ENCODE results near the gene MSN. TPM values are rescaled to one million over a fixed set of nuclear protein-coding genes. Genes with fewer than 3 reads are reported as not detected.

MSN gene
- total and polyA plus RNA-seq, 2 experiments from 2014 or later, result 73.0 to 73.5 TPM

GRCh38 chrX:65637335-65637734 lies 30.1 kb upstream of the MSN start:
- Histone ChIP-seq H3K4me1 (ENCODE audit: insufficient read depth) (no peaks in the 10 kb centered on the region), H3K4me2 (no peak overlapping the region), H2AFZ (no peak overlapping the region), H3K36me3 (replicated peaks; ENCODE audit: insufficient read depth, low read depth) (no peaks in the 10 kb centered on the region), H3K9me3 (ENCODE audit: low read depth) (no peaks in the 10 kb centered on the region), H3K4me3 (no peak overlapping the region), H3K27me3 (no peaks in the 10 kb centered on the region), H3K9me2 (replicated peaks; ENCODE audit: insufficient read depth) (no peaks in the 10 kb centered on the region), H4K20me1 (ENCODE audit: insufficient read depth, poor library complexity, severe bottlenecking) (no peaks in the 10 kb centered on the region), H3K27ac (no peak overlapping the region), H3K79me2 (no peaks in the 10 kb centered on the region)
- 100% methylated on average over 4 of the region's 5 CpGs for WGBS (ENCODE audit: low lambda C conversion rate, missing lambda C conversion rate)
- DNase-seq (ENCODE audit: low spot score), result no peak
- TF ChIP-seq CTCF (IDR thresholded peaks at IDR 0.05; ENCODE audit: poor library complexity) (no peak), EZH2 (IDR thresholded peaks at IDR 0.05; ENCODE audit: borderline replicate concordance) (no peak), EZH2phosphoT487 (IDR thresholded peaks at IDR 0.05; ENCODE audit: low read depth, severe bottlenecking, unreplicated experiment) (no peak)

- no peak overlapping the region for H2AFZ ChIP-seq
- no peak overlapping the region for H3K4me3 ChIP-seq
- no peak overlapping the region for H3K4me2 ChIP-seq
- DNase-seq (ENCODE audit: low spot score), result no peak
- H3K79me2 ChIP-seq, result no peaks in the 10 kb centered on the region
- no peaks in the 10 kb centered on the region for H3K9me2 ChIP-seq (replicated peaks; ENCODE audit: insufficient read depth)
- no peaks in the 10 kb centered on the region for H3K4me1 ChIP-seq (ENCODE audit: insufficient read depth)
- 34% methylated on average over 3 of the region's 3 CpGs for WGBS (ENCODE audit: low lambda C conversion rate, missing lambda C conversion rate)
- H3K27me3 ChIP-seq, result no peaks in the 10 kb centered on the region
- TF ChIP-seq CTCF (IDR thresholded peaks at IDR 0.05; ENCODE audit: poor library complexity) (no peak), EZH2 (IDR thresholded peaks at IDR 0.05; ENCODE audit: borderline replicate concordance) (no peak), EZH2phosphoT487 (IDR thresholded peaks at IDR 0.05; ENCODE audit: low read depth, severe bottlenecking, unreplicated experiment) (no peak)
- H3K9me3 ChIP-seq (ENCODE audit: low read depth), result no peaks in the 10 kb centered on the region
- H3K27ac ChIP-seq, result no peak overlapping the region
- no peaks in the 10 kb centered on the region for H3K36me3 ChIP-seq (replicated peaks; ENCODE audit: insufficient read depth, low read depth)
- H4K20me1 ChIP-seq (ENCODE audit: insufficient read depth, poor library complexity, severe bottlenecking), result no peaks in the 10 kb centered on the region
Observed at GRCh38 chrX:65642914-65643491, 24.5 kb upstream of the MSN start.

- TF ChIP-seq EZH2phosphoT487 (IDR thresholded peaks at IDR 0.05; ENCODE audit: low read depth, severe bottlenecking, unreplicated experiment), result no peak
- no peak for TF ChIP-seq CTCF (IDR thresholded peaks at IDR 0.05; ENCODE audit: poor library complexity)
- no peak for TF ChIP-seq EZH2 (IDR thresholded peaks at IDR 0.05; ENCODE audit: borderline replicate concordance)
- H3K27me3 ChIP-seq, result no peaks in the 10 kb centered on the region
- H3K4me2 ChIP-seq, result no peak overlapping the region
- no peaks in the 10 kb centered on the region for H3K36me3 ChIP-seq (replicated peaks; ENCODE audit: insufficient read depth, low read depth)
- H3K79me2 ChIP-seq, result no peaks in the 10 kb centered on the region
- no peak overlapping the region for H2AFZ ChIP-seq
- H3K9me3 ChIP-seq (ENCODE audit: low read depth), result no peaks in the 10 kb centered on the region
- no peaks in the 10 kb centered on the region for H3K4me1 ChIP-seq (ENCODE audit: insufficient read depth)
- H3K27ac ChIP-seq, result no peak overlapping the region
- WGBS (ENCODE audit: low lambda C conversion rate, missing lambda C conversion rate), result 31% methylated on average over 1 of the region's 1 CpG
- H4K20me1 ChIP-seq (ENCODE audit: insufficient read depth, poor library complexity, severe bottlenecking), result no peaks in the 10 kb centered on the region
- no peak for DNase-seq (ENCODE audit: low spot score)
- H3K9me2 ChIP-seq (replicated peaks; ENCODE audit: insufficient read depth), result no peaks in the 10 kb centered on the region
- no peak overlapping the region for H3K4me3 ChIP-seq
Observed at GRCh38 chrX:65643531-65644052, 23.9 kb upstream of the MSN start.
